Stimulated activated CD4-positive, alpha-beta T cell treated with anti-CD3 and anti-CD28 coated beads, Interleukin-1b, Interleukin-23, amount 100 ng/mL, for 24 hours (primary cell): ENCODE data around the gene PFN4.
"Not testable (repeated sequence)": the region's sequence is repeated elsewhere in the genome, so short reads cannot be mapped to it uniquely, and the experiment has no call there.

ENCODE experiments used
- DNase-seq, 4 experiments: peaks; one replicate each; pipeline ENCODE4 v3.0.0-alpha.2; 2020; ENCODE audit warnings: low read depth in 4 of 4, low spot score in 1 of 4

PFN4 gene

GRCh38 chr2:24123195-24123921 is at the start of gene PFN4, which contains the start of gene FAM228B:
PFN4 (minus strand) TSS chr2:24123334; CDS start chr2:24122535, 799 bp downstream.
FAM228B (plus strand) TSS chr2:24123469; CDS start chr2:24124362, 893 bp downstream.
- peak; percentile 24 to 66 (median 44) for DNase-seq

- no peak for DNase-seq
Observed at GRCh38 chr2:24169023-24169422, 45.9 kb upstream of the PFN4 start.

GRCh38 chr2:24164416-24164973 is 41.4 kb upstream of the PFN4 start:
- peak; percentile 2 to 24 (median 8) for DNase-seq

GRCh38 chr2:24163601-24164000 is 40.5 kb upstream of the PFN4 start:
- DNase-seq, result no peak

GRCh38 chr2:24163186-24163585 is 40.1 kb upstream of the PFN4 start:
- DNase-seq, result no peak

- DNase-seq, result no peak
Observed at GRCh38 chr2:24162494-24162893, 39.4 kb upstream of the PFN4 start.

GRCh38 chr2:24160761-24161160 is 37.6 kb upstream of the PFN4 start:
- no peak for DNase-seq

- no peak for DNase-seq
Observed at GRCh38 chr2:24159708-24160107, 36.6 kb upstream of the PFN4 start.

- DNase-seq, result no peak
Observed at GRCh38 chr2:24158131-24158530, 35.0 kb upstream of the PFN4 start.

GRCh38 chr2:24153478-24153877 is 30.3 kb upstream of the PFN4 start:
- DNase-seq, result no peak

- no peak for DNase-seq
Observed at GRCh38 chr2:24152413-24153197, 29.5 kb upstream of the PFN4 start.

- DNase-seq, result no peak
Observed at GRCh38 chr2:24147364-24147763, 24.2 kb upstream of the PFN4 start.

- not testable (repeated sequence) for DNase-seq
Observed at GRCh38 chr2:24140305-24140704, 17.2 kb upstream of the PFN4 start.

GRCh38 chr2:24132543-24132942 is 9.4 kb upstream of the PFN4 start:
- DNase-seq, result no peak

- DNase-seq, result no peak
Observed at GRCh38 chr2:24125956-24126355, 2.8 kb upstream of the PFN4 start.

GRCh38 chr2:24123922-24124580 is 917 bp upstream of the PFN4 start:
- DNase-seq, result peak in 1 of 4 experiments; percentile 13

GRCh38 chr2:24122366-24123194 is 554 bp downstream of the PFN4 start:
- DNase-seq, result no peak

GRCh38 chr2:24121469-24121868 is 1.7 kb downstream of the PFN4 start:
- no peak for DNase-seq

GRCh38 chr2:24121066-24121465 is 2.1 kb downstream of the PFN4 start:
- no peak for DNase-seq

- DNase-seq, result no peak
Observed at GRCh38 chr2:24117902-24118301, 5.2 kb downstream of the PFN4 start.

GRCh38 chr2:24115057-24115456 is 8.1 kb downstream of the PFN4 start:
- no peak for DNase-seq
